Mesothelial cell of epicardium (in vitro differentiated cells): ENCODE results near the gene WWP2. TPM values are rescaled to one million over a fixed set of nuclear protein-coding genes. Genes with fewer than 3 reads are reported as not detected.
"Not testable (repeated sequence)": the region's sequence is repeated elsewhere in the genome, so short reads cannot be mapped to it uniquely, and the experiment has no call there.

Source experiments
- DNase-seq, 2 experiments: peaks; one replicate each; pipeline ENCODE4 v3.0.0; 2021; ENCODE audit warnings: low spot score in 2 of 2; ENCODE audit not compliant: unreplicated experiment in 2 of 2
- H3K27ac Mint-ChIP-seq: 2 replicates; pipeline ENCODE4 v1.8.0; 2021; ENCODE audit warnings: mixed read lengths
- H3K27me3 Mint-ChIP-seq: 2 replicates; pipeline ENCODE4 v1.8.0; 2021; ENCODE audit warnings: low read depth, mixed read lengths
- H3K36me3 Mint-ChIP-seq: 2 replicates; pipeline ENCODE4 v1.8.0; 2021; ENCODE audit warnings: mixed read lengths
- H3K4me1 Mint-ChIP-seq: 2 replicates; pipeline ENCODE4 v1.8.0; 2021; ENCODE audit warnings: mixed read lengths
- H3K4me3 Mint-ChIP-seq: 2 replicates; pipeline ENCODE4 v1.8.0; 2021; ENCODE audit warnings: mild to moderate bottlenecking, moderate library complexity, mixed read lengths
- H3K9me3 Mint-ChIP-seq: 2 replicates; pipeline ENCODE4 v1.8.0; 2021; ENCODE audit warnings: mixed read lengths
- total RNA-seq: library from RNA; stranded (reverse); gene quantifications from 3 replicates; pipeline ENCODE4 v1.2.1, GENCODE V29; 2021
- TF ChIP-seq, protein P1 (sequence below): fragments of 200-600 bp; sonication (generic); IDR thresholded peaks from one replicate; pipeline ENCODE4 v1.5.0; 2021; ENCODE audit warnings: antibody characterized with exemption; ENCODE audit not compliant: unreplicated experiment

WWP2 gene
- total RNA-seq, 1 donor from 2014 or later = 39.6 TPM

DNA sequence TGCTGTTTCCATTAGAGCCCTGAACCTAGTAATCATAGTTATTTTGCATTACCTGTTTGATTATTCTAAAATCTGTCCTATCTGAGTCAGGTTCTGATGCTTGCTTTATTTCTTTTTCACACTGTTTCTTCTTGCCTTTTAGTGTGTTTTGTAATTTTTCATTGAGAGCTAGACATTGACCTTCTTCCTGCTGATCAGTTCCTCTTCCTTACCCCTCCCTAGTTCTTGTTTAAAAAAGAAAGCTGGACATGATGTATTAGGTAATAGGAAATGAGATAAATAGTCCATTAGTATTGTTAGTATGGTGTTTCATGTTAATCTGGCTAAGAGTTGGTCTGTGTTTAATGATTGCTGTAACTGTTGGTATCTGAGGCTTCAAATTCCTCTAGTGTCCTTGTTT, 13.4 kb downstream of the WWP2 start:
- peaks cover 10% of the 10 kb centered on the region for H3K36me3 Mint-ChIP-seq
- peaks cover 14% of the 10 kb centered on the region for H3K4me1 Mint-ChIP-seq
- no peak overlapping the region for H3K4me3 Mint-ChIP-seq
- TF ChIP-seq, protein P1, sequence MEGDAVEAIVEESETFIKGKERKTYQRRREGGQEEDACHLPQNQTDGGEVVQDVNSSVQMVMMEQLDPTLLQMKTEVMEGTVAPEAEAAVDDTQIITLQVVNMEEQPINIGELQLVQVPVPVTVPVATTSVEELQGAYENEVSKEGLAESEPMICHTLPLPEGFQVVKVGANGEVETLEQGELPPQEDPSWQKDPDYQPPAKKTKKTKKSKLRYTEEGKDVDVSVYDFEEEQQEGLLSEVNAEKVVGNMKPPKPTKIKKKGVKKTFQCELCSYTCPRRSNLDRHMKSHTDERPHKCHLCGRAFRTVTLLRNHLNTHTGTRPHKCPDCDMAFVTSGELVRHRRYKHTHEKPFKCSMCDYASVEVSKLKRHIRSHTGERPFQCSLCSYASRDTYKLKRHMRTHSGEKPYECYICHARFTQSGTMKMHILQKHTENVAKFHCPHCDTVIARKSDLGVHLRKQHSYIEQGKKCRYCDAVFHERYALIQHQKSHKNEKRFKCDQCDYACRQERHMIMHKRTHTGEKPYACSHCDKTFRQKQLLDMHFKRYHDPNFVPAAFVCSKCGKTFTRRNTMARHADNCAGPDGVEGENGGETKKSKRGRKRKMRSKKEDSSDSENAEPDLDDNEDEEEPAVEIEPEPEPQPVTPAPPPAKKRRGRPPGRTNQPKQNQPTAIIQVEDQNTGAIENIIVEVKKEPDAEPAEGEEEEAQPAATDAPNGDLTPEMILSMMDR = no peak
- no peak for DNase-seq
- no peaks in the 10 kb centered on the region for H3K27me3 Mint-ChIP-seq
- no peak overlapping the region for H3K27ac Mint-ChIP-seq
- H3K9me3 Mint-ChIP-seq = peaks cover 18% of the 10 kb centered on the region

DNA sequence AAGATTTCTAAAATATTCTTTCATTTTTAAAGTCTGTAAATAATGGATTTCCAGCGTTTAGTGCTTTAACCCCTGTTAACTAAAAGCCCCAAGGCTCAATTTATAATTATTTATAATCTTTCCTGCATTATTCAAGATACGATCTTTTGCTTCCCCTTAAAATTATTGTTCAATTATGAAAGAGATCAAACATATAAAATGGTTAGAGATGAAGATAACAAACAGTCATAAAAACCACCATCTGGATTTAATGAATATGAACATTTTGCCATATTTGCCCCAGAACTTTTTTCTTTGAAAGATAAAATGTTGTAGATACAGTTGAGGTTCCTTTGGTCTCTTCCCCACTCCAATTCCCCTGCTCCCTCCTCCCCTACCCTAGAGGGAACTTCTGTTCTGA, 17.6 kb downstream of the WWP2 start:
- no peak for DNase-seq
- Mint-ChIP-seq H3K27ac (peak overlapping the region; percentile 86), H3K27me3 (no peaks in the 10 kb centered on the region), H3K4me1 (peaks cover 10% of the 10 kb centered on the region), H3K9me3 (peaks cover 15% of the 10 kb centered on the region), H3K36me3 (peaks cover 15% of the 10 kb centered on the region), H3K4me3 (no peak overlapping the region)
- TF ChIP-seq, protein P1 = no peak

DNA sequence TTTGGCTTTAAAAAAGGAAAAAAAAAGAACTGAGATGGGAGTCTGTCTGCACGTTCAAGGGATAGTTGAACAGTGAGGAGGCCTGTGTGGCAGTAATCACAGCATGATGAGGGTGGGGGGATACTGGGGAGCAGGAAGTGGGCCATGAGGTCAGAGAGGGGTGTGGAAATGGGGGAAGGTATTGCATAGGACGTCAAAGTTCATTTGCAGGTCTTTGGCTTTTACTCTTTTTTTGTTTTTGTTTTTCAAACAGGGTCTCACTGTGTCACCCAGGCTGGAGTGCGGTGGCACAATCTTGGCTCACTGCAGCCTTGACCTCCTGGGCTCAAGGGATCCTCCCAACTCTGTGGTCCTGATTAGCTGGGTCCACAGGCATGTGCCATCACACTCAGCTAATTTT, 19.0 kb downstream of the WWP2 start:
- Mint-ChIP-seq H3K36me3 (peaks cover 13% of the 10 kb centered on the region), H3K4me1 (peaks cover 10% of the 10 kb centered on the region), H3K27ac (peak overlapping the region; percentile 30), H3K27me3 (no peaks in the 10 kb centered on the region), H3K9me3 (peaks cover 2% of the 10 kb centered on the region), H3K4me3 (no peak overlapping the region)
- DNase-seq = no peak
- TF ChIP-seq, protein P1 = no peak

DNA sequence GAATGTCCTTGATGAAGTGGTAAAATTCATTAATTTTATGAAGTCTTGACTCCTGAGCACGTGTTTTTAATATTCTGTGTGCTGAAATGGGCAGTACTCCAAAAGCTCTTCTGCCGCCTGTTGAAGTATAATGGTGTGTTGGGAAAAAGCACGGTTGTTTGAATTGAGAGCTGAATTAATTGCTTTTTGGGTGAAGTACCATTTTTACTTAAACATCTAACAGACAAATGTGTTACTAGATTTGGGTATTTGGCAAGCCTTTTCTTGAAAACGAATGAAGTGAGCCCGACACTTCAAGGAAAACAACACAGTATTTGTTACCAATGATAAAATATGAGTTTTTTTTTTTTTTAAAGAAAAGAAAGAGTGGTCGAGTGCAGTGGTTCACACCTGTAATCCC, 22.5 kb downstream of the WWP2 start:
- Mint-ChIP-seq H3K4me3 (no peak overlapping the region), H3K36me3 (peaks cover 26% of the 10 kb centered on the region), H3K27me3 (no peaks in the 10 kb centered on the region), H3K9me3 (no peaks in the 10 kb centered on the region), H3K27ac (no peak overlapping the region), H3K4me1 (peaks cover 7% of the 10 kb centered on the region)
- TF ChIP-seq, protein P1 = no peak
- no peak for DNase-seq

DNA sequence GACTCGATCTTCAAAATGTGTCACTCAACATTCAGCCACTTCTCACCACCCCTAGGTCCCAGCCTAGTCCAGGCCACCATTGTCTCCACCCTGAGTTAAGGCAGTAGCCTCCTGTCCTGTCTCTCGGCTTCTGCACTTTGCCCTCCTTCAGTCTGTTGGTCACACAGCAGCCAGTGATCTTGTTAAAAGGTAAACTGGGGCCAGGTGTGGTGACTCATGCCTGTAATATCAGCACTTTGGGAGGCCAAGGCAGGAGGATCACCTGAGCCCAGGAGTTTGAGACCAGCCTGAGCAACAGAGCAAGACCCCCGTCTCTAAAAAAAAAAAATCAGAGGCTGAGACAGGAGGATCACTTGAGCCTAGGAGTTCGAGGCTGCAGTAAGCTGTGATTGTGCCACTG, 25.8 kb downstream of the WWP2 start:
- no peak overlapping the region for H3K27ac Mint-ChIP-seq
- H3K27me3 Mint-ChIP-seq = no peaks in the 10 kb centered on the region
- H3K36me3 Mint-ChIP-seq = peaks cover 30% of the 10 kb centered on the region

DNA sequence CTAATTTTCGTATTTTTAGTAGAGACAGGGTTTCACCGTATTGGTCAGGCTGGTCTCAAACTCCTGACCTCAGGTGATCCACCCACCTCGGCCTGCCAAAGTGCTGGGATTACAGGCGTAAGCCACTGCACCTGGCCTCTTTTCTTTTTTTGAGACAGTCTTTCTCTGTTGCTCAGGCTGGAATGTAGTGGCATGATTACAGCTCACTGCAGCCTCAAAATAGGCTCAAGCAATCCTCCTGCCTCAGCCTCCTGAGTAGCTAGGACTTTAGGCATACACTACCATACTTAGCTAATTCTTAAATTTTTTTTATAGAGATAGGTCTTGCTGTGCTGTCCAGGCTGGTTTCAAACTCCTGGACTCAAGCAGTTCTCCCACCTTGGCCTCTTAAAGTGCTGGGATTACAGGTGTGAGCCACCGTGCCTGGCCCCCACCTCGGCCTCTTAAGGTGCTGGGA, 29.3 kb downstream of the WWP2 start:
- H3K4me1 Mint-ChIP-seq, H3K4me3 Mint-ChIP-seq: not testable (repeated sequence)

More for the DNA sequence above, 25.8 kb downstream of the WWP2 start:
- no peak for DNase-seq
- TF ChIP-seq, protein P1 = no peak
- Mint-ChIP-seq H3K4me1 (no peaks in the 10 kb centered on the region), H3K4me3 (no peak overlapping the region), H3K9me3 (no peaks in the 10 kb centered on the region)

More for the DNA sequence above, 29.3 kb downstream of the WWP2 start:
- H3K9me3 Mint-ChIP-seq, H3K27me3 Mint-ChIP-seq, H3K27ac Mint-ChIP-seq, DNase-seq: not testable (repeated sequence)
- H3K36me3 Mint-ChIP-seq = peaks cover 25% of the 10 kb centered on the region
